GM21367 (cell line): ENCODE measurements around the gene CASKIN1.
"Not testable (repeated sequence)": the region's sequence is repeated elsewhere in the genome, so short reads cannot be mapped to it uniquely, and the experiment has no call there.

Source experiments
- ATAC-seq: cut with Tn5 transposase; IDR thresholded peaks from one replicate; pipeline ENCODE4 v1.9.1; 2021; ENCODE audit not compliant: unreplicated experiment

CASKIN1 gene

GRCh38 chr16:2142942-2143877 lies 53.2 kb downstream of the CASKIN1 start:
- ATAC-seq, result no peak

- ATAC-seq, result not testable (repeated sequence)
Observed at GRCh38 chr16:2135770-2136490, 60.5 kb downstream of the CASKIN1 start, which contains the start of gene PKD1. Gene PKD1 (minus strand): TSS chr16:2135898. CDS start chr16:2135689, 209 bp downstream.

GRCh38 chr16:2135071-2135470 lies 61.3 kb downstream of the CASKIN1 start:
- not testable (repeated sequence) for ATAC-seq

- ATAC-seq, result not testable (repeated sequence)
Observed at GRCh38 chr16:2133797-2134196, 62.6 kb downstream of the CASKIN1 start.

- not testable (repeated sequence) for ATAC-seq
Observed at GRCh38 chr16:2129890-2130447, 66.4 kb downstream of the CASKIN1 start.

- not testable (repeated sequence) for ATAC-seq
Observed at GRCh38 chr16:2129251-2129650, 67.2 kb downstream of the CASKIN1 start.

- not testable (repeated sequence) for ATAC-seq
Observed at GRCh38 chr16:2127630-2128280, 68.7 kb downstream of the CASKIN1 start.
